Sciatic nerve (tissue), 2 donors: ENCODE results near the gene LRP3. TPM values are rescaled to one million over a fixed set of nuclear protein-coding genes. Genes with fewer than 3 reads are reported as not detected.
"Not testable (repeated sequence)": the region's sequence is repeated elsewhere in the genome, so short reads cannot be mapped to it uniquely, and the experiment has no call there.

Source experiments
- ATAC-seq: fragments of 200-7000 bp; cut with Tn5 transposase; one replicate; pipeline ENCODE4 v1.9.1; 2020; ENCODE audit warnings: mild to moderate bottlenecking, moderate library complexity
- DNase-seq: peaks from one replicate; pipeline ENCODE4 v3.0.0-alpha.2; 2020; ENCODE audit warnings: low spot score
- intact Hi-C: fragments of 100-400 bp; cut with DNase I; formaldehyde crosslinking; loops from one replicate; pipeline ENCODE4 v1.14.2; 2022
- total RNA-seq: library from RNA; stranded (reverse); fragmentation: NEBNext Ultra II Directional; extraction: Animal tissue kit (Norgen Biotek cat#: 25700); gene quantifications from one replicate; pipeline ENCODE4 v1.2.1, GENCODE V29; 2021
- donor health status: DM: no; HTN: no; CAD: no.
- donor health status: DM: no; HTN: no; CAD: no.

Gene LRP3
- total RNA-seq, 1 donor from 2014 or later: 21.7 TPM

DNA sequence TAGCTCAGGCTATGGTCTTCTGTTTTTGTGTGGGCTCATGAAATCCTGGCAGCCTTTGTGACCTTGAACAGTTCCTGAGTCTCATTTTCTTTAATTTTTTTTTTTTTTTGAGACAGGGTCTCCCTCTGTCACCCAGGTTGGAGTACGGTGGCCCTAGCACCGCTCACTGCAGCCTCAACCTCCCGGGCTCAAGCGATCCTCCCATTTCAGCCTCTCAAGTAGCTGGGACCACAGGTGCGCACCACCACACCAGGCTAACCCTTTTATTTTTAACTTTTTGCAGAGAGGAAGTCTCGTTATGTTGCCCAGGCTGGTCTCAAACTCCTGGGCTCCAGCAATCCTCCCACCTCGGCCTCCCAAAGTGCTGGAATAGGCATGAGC lies 15.7 kb downstream of the LRP3 start:
- intact Hi-C loops: loop anchor here (10.0 kb wide), 1 partner anchor 65 kb away; no protein-coding TSS in a partner anchor
- not testable (repeated sequence) for DNase-seq, ATAC-seq

- no peak for DNase-seq
- no peak for ATAC-seq
- intact Hi-C loops: no loop called here
Observed at GRCh38 chr19:33210266-33210940, 16.3 kb downstream of the LRP3 start.

GRCh38 chr19:33211794-33212435 lies 17.8 kb downstream of the LRP3 start:
- intact Hi-C loops: no loop called here
- ATAC-seq: no peak
- no peak for DNase-seq

DNA sequence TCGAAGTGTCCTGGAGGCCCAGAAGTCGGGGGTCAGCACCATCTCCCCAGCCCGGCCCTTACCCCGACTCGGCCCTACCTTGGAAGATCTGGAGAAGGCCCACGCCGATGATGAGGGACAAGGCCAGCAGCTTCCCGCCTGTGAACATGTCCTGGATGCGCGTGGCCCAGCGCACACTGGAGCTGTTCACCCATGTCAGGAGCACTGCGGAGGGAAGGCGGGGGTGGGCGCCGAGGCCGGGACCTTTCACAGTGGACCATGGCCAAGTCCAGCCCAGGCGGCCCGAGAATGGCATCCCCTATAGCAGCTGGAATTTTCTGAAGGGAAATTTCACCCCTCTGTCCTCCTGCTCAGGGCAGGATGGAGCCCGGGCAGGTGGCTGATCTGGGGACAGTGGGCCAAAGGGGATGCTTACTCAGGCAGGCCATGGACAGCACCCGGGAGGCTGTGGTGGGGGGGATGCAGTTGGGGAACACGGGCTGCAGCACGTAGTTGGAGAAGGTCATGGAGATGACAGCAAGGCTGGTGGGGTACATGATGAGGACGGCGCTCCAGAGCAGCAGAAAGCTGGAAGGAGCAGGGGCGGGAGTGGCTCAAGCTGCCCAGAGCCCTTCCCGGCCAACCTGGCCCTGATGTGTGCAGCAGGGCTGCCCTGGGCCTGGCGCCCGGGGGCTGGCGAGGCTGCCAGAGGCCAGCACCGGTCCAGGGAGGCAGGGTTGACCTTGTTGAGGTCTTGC lies 18.5 kb downstream of the LRP3 start:
- ATAC-seq (no peak), DNase-seq (no peak)
- intact Hi-C loops: no loop called here

DNA sequence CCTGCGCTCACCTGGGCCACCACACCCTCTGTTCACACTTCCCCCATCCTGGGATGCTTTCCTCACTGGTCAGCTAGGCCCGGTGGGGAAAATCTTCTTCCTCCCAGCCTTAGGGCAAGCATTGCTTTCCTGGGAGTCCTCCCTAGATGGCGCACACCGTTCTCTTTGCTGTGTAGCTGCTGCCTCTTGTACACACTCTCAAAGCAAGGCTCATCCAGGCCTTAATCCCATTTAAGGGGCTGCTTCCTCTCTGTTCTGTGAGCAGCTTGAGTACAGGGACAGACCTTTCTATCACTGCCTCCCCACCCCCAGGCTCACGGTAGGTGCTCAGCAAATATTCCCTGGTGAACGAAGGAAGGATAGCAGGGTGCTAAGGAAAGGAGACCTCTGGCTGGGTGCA lies 20.5 kb downstream of the LRP3 start:
- DNase-seq (no peak), ATAC-seq (no peak)
- intact Hi-C loops: no loop called here

GRCh38 chr19:33215438-33216197 lies 21.5 kb downstream of the LRP3 start:
- no peak for ATAC-seq
- intact Hi-C loops: no loop called here
- DNase-seq: no peak

GRCh38 chr19:33216198-33216830 lies 22.2 kb downstream of the LRP3 start:
- no peak for DNase-seq
- ATAC-seq: no peak
- intact Hi-C loops: no loop called here

DNA sequence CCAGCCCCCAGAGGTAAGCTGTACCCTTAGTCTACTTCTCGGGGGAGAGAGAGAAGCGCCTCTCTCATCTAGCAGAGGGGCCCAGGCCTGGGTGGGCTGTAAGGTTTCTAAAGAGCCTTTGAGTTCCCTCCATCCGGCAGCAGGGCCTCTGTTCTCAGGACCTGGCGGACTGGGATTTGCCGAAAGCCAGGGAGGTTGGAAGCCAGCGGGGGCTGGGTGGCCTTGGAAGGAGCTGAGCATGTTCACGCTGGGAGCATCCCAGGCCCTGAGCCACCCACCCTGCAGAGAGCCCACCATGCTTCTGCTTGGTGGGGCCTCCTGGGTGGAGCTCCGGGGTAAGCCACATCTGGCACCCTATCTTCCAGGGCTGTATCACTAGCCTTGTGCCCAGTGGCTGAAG lies 23.8 kb downstream of the LRP3 start:
- no peak for DNase-seq
- intact Hi-C loops: no loop called here

GRCh38 chr19:33219261-33219815 lies 25.2 kb downstream of the LRP3 start:
- intact Hi-C loops: no loop called here
- peak; percentile 90 for ATAC-seq

More for the DNA sequence above, 23.8 kb downstream of the LRP3 start:
- ATAC-seq: no peak

DNA sequence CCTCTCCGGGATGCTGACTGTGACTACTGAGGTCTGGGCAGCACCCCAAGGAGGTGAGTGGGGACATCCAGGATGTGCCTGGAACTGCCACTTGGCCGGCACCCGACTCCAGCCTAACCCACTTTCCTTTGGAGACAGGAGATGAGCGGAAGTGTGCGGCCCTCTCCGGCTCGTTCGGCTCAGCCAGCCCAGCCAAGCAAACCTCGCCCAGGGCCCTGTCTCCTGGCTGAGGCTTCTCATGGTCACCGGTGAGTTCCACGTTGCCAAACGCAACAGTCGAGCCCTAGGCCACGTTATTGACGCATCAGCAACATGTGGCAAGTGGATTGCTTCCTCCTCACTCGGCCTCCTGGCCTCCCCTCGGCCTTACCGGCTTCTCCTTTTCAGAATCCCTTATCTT lies 26.0 kb downstream of the LRP3 start:
- intact Hi-C loops: no loop called here
- ATAC-seq: no peak

More at GRCh38 chr19:33219261-33219815, 25.2 kb downstream of the LRP3 start:
- peak; percentile 75 for DNase-seq

DNA sequence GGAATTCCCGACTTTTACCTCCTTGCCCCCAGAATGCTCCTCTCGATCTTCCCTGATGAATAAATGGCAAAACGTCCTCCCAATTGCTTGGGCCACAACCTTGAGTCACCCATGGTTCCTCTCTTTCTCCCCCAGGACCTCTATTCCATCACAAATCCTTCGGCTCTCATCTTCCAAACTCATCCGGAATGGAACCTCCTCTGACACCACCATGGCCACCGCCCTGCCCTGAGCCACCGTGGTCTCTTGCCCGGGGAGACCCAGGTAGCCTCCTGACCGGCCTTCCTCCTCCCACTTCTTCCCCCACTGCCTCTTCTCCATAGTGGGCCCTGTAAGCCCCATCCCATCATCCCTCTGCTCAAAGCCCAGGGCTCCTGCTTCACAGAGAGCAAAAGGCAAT lies 26.6 kb downstream of the LRP3 start:
- DNase-seq (no peak), ATAC-seq (no peak)
- intact Hi-C loops: no loop called here

More for the DNA sequence above, 26.0 kb downstream of the LRP3 start:
- DNase-seq: no peak

DNA sequence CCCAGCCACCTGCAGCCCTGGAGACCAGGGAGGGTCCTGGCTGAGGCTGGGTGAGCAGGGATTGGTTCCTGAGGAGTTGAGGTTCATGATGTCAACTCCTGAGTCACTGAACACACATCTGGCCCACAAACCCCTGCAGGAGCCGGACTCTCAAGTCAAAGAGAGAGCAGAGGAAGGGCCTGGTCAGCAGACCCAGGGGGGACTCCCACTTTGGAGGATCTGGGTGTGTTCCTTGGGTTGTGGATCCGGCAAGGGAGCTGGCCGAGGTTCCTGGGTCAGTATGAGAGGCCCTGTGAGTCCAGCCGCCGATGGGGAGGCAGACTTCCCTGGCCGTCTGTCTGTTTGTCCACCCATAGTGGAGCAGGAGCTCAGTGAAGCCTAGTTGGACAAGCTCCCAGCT lies 27.5 kb downstream of the LRP3 start:
- intact Hi-C loops: no loop called here
- DNase-seq: no peak

DNA sequence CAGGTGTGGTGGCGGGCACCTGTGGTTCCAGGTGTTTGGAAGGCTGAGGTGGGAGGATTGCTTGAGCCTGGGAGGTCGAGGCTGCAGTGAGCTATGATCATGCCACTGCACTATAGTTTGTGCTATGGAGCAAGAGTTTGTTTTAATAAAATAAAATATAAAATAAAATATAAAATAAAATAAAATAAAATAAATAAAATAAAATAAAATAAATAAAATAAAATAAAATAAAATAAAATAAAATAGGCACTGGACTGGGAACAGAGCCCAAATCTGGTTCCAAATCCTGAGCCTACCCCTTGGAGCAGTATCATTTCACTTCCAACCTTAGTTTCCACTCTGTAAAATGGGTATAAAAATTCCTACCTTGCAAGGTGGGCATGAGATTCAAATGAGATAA lies 28.1 kb downstream of the LRP3 start:
- ATAC-seq, DNase-seq, intact Hi-C loops: not testable (repeated sequence)

More for the DNA sequence above, 27.5 kb downstream of the LRP3 start:
- ATAC-seq: no peak

DNA sequence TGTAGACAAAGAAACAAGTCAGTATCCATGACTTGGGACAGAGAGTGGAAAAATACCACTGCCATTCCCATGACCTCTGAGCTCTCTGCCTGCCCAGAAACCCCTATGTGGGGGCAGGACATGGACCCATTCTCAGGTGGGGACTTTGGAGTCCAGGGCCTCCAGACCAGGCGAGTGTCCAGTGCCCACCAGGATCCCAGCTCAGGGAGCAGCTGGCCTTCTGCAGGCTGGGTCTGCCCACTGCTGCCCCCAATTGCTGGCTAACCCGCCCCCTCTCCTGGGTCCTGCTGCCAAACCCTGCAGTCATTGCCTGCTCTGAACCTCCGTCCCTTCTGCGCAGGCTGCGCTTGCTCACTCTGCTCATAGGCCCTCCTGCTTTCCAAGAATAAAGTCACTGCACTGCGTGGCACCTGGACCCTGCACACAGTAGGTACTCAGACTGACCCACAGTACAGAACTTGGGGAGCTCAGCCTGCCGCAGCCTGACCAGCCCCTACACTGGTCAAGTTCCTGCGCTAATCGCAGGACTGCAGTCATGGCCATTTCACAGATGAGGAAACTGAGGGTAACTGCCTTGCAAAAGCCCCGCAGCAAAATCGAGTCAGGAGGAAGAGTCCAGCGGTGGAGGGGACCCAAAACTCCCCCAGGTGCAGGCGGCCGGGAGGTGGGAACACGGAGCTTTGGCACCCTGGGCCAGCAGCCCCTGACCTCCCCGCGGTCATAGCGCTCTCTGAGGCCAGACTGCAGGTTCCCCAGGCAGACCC lies 30.7 kb downstream of the LRP3 start:
- DNase-seq: no peak
- ATAC-seq: no peak
- intact Hi-C loops: no loop called here

GRCh38 chr19:33225458-33225926 lies 31.4 kb downstream of the LRP3 start, which contains the start of gene SLC7A10:
SLC7A10 (minus strand) TSS chr19:33225850; CDS start chr19:33225703, 147 bp downstream.
- ATAC-seq: no peak
- intact Hi-C loops: no loop called here
- DNase-seq: no peak

GRCh38 chr19:33226550-33227241 lies 32.6 kb downstream of the LRP3 start:
- intact Hi-C loops: no loop called here
- peak; percentile 45 for ATAC-seq
- DNase-seq: no peak

- intact Hi-C loops: no loop called here
- no peak for DNase-seq
- peak; percentile 60 for ATAC-seq
Observed at GRCh38 chr19:33227242-33227650, 33.1 kb downstream of the LRP3 start.
